Pancreas (tissue), 10 donors: ENCODE results near the gene ACAA1. TPM values are rescaled to one million over a fixed set of nuclear protein-coding genes. Genes with fewer than 3 reads are reported as not detected.
"Not testable (repeated sequence)": the region's sequence is repeated elsewhere in the genome, so short reads cannot be mapped to it uniquely, and the experiment has no call there.

Source experiments
- ATAC-seq, 4 donors: fragments of 200-7000 bp; cut with Tn5 transposase; one replicate each; pipeline versions ENCODE4 v1.8.0 to v1.9.1; 2020; ENCODE audit warnings: mild to moderate bottlenecking in 4 of 4, moderate library complexity in 4 of 4
- DNase-seq, 6 donors: peaks; one replicate each; pipeline ENCODE4 v3.0.0-alpha.2; 2020
- FAIRE-seq: peaks from 2 replicates; lab custom pipeline; 2012; peaks lifted over from hg19 to GRCh38; lab: Jason Lieb, UNC
- H3K27ac ChIP-seq, 4 donors: fragments of 200-600 bp; sonication (generic); 1 replicate in 3 of 4; 2 replicates in 1 of 4; pipeline versions ENCODE4 v1.5.0 to v1.8.0; 2020
- H3K27me3 ChIP-seq, 4 donors: fragments of 200-600 bp; one replicate each; pipeline ENCODE4 v1.8.0; 2021
- H3K36me3 ChIP-seq, 3 donors: fragments of 200-600 bp; sonication (generic) in 1 of 3; one replicate each; pipeline versions ENCODE4 v1.5.0 to v1.8.0; 2020 to 2021
- H3K4me1 ChIP-seq, 3 donors: fragments of 200-600 bp; one replicate each; pipeline ENCODE4 v1.8.0; 2021
- H3K4me3 ChIP-seq, 4 donors: fragments of 200-600 bp; sonication (generic) in 2 of 4; one replicate each; pipeline versions ENCODE4 v1.5.0 to v1.8.0; 2020 to 2021
- H3K9me3 ChIP-seq, 4 donors: fragments of 200-600 bp; one replicate each; pipeline ENCODE4 v1.8.0; 2021
- CTCF ChIP-seq, 4 donors: fragments of 200-600 bp; sonication (generic) in 3 of 4; IDR thresholded peaks; one replicate each; pipeline versions ENCODE4 v1.5.0 to v1.8.0; 2021; ENCODE audit warnings: antibody characterized with exemption in 4 of 4
- WGBS, 2 donors: extraction: QIAGEN DNeasy Blood & Tissue Kit; methylation state at CpG; one replicate each; pipeline ENCODE4 v1.1.7; 2013; 5-methylcytosine and 5-hydroxymethylcytosine counted together
- intact Hi-C, 3 donors: fragments of 100-400 bp; cut with DNase I; formaldehyde crosslinking; loops; one replicate each; pipeline versions ENCODE4 v1.11.1 to v1.14.2; 2022
- polyA plus RNA-seq, 2 donors: library from polyadenylated mRNA; stranded (reverse); fragments of 200-250 nt; gene quantifications; one replicate each; pipeline ENCODE4 v1.2.3, GENCODE V29; 2013
- total RNA-seq, 6 donors: library from RNA; stranded (reverse); fragmentation: NEBNext Ultra II Directional in 4 of 6; extraction: Animal tissue kit (Norgen Biotek cat#: 25700) in 4 of 6; gene quantifications; one replicate each; pipeline versions ENCODE4 v1.2.1 to v1.2.4, GENCODE V29; 2021 to 2023
- donor health status: healthy with polysubstance abuse.
- donor health status: DM: no; HTN: no; CAD: no; lungs with moderate emphysema.
- donor health status: DM: no; HTN: no; CAD: no.
- donor health status: control.
- donor health status: control.
- donor health status: Bipolar disorder and iron deficiency.
- donor health status: DM: yes; HTN: yes; CAD: no.
- donor health status: DM: no; HTN: no; CAD: no.
- donor health status: DM: no; HTN: no; CAD: no.
- donor health status: DM: yes; HTN: yes; CAD: no.

ACAA1 gene
- total and polyA plus RNA-seq, 8 donors: 44.2 to 110 (median 59.3) TPM

DNA sequence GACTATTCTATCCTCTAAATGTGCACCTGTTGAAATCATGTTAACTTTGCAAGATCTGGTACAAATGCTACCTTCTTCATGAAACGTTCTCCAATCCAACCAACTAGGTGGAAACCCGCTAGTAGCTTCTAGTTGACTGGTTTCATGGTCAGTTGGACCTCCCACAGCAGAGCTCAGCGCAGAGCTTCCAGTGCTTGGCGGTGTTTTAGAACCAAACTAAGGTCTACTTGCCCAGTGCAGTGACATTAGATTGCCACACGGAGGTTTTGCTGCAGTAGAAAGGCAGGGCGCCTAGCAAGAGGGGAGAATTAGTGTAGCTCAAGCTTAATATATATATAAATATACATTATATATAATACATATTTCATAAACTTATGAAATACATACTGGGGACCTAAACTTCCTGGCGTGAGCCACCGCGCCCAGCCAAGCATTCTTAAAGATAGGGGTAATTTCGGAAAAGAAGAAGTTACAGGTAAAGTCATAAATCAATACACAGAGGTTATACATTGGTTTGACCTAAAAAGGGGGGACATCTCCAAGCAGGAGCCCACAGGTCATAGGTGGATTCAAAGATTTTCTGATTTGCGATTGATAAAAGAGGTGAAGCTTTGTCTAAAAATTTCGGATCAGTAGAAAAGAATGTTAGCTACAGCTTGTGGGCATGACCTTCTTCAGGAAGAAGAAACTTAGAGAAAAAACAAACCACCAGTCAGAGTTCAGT, 26.4 kb upstream of the ACAA1 start:
- intact Hi-C loops: no loop called here
- Histone ChIP-seq H3K9me3 (no peaks in the 10 kb centered on the region), H3K27ac (peak overlapping the region in 1 of 4 donors; percentile 98), H3K4me1 (peaks cover 0 to 13% (median 10%) of the 10 kb centered on the region in 3 donors), H3K4me3 (no peak overlapping the region), H3K36me3 (no peaks in the 10 kb centered on the region), H3K27me3 (no peaks in the 10 kb centered on the region)
- DNase-seq: no peak
- TF ChIP-seq CTCF (IDR thresholded peaks at IDR 0.05): no peak
- no peak for FAIRE-seq
- no peak for ATAC-seq
- WGBS, 2 donors: 89 to 92% methylated on average over 12 of the region's 12 CpGs

- H3K4me3 ChIP-seq, DNase-seq, H3K4me1 ChIP-seq, H3K27me3 ChIP-seq, ATAC-seq, H3K27ac ChIP-seq, H3K9me3 ChIP-seq, FAIRE-seq, H3K36me3 ChIP-seq, intact Hi-C loops: not testable (repeated sequence)
- WGBS, 2 donors: 85 to 94% methylated on average over 11 of the region's 11 CpGs
Measured at GRCh38 chr3:38160704-38161103, 23.8 kb upstream of the ACAA1 start.

DNA sequence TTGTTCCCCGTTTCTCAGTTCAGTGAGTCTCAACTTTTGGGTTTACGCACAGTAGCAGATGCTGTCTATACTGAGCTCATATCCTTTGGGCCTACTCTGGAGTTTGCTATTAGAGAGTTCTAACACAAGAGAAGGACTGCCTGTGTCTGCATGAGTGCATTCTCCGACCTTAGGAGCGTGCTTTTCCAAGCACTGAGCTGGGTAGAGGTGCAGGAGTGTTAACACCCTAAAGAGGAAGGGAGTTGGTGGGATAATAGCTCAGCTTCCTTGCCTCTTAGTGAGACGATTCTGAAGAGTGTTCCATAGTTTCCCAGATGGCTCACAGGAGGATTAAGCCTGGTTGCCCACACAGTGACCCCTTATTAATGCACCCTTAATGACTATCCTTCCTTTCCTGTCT, 21.5 kb upstream of the ACAA1 start:
- H3K27ac ChIP-seq: no peak overlapping the region
- no peak for FAIRE-seq
- no peak overlapping the region for H3K4me3 ChIP-seq
- H3K4me1 ChIP-seq: no peaks in the 10 kb centered on the region
- H3K9me3 ChIP-seq: no peaks in the 10 kb centered on the region
- H3K27me3 ChIP-seq: no peaks in the 10 kb centered on the region
- no peak for TF ChIP-seq CTCF (IDR thresholded peaks at IDR 0.05)
- DNase-seq: no peak
- no peaks in the 10 kb centered on the region for H3K36me3 ChIP-seq
- 69 to 78% methylated on average over 5 of the region's 5 CpGs for WGBS, 2 donors
- intact Hi-C loops: no loop called here
- ATAC-seq: no peak

DNA sequence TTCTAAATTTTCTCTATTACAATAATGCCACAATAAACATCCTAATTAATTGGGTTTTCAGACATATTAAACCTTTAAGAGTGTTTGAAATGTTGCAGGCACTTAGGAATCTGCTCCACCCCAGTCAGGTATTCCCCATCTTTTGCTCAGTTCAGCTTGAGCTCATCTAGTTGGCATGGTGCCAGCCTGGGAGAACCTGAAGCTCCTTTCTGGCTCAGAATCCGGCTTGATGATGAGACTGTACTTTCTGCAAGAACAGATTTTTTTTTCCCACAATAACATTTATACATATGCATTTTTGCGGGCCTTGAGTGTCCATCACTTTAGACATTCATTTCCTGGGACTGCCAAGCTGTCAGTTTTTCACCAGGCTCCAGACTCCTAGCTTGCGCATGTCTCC, 20.7 kb upstream of the ACAA1 start:
- no peaks in the 10 kb centered on the region for H3K4me1 ChIP-seq
- DNase-seq (no peak), FAIRE-seq (no peak), ATAC-seq (no peak)
- H3K36me3 ChIP-seq: no peaks in the 10 kb centered on the region
- TF ChIP-seq CTCF (IDR thresholded peaks at IDR 0.05): no peak
- H3K27ac ChIP-seq: no peak overlapping the region
- WGBS, 2 donors: 81 to 83% methylated on average over 3 of the region's 3 CpGs
- intact Hi-C loops: no loop called here
- H3K4me3 ChIP-seq: no peak overlapping the region
- H3K9me3 ChIP-seq: no peaks in the 10 kb centered on the region
- no peaks in the 10 kb centered on the region for H3K27me3 ChIP-seq

DNA sequence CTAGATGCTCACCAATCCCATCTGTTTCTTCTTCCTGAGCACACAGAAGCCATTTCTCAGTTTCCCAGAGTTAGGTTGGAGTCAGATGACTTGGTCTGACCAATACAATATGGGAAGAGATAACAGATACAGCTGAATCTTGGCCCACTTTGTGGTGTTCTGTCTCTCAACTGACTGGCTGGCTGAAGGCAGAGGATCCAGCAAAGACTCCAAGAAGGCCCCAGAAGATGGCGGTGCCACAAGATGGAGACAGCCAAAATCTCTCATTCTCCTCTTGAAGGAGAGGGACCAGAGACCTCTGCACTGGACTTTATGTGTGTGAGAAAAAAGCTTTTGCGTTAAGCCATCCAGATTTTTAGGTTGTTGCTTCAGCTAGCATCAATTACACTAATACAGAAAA, 20.2 kb upstream of the ACAA1 start:
- DNase-seq (no peak), ATAC-seq (no peak), FAIRE-seq (no peak)
- Histone ChIP-seq H3K36me3 (no peaks in the 10 kb centered on the region), H3K27me3 (no peaks in the 10 kb centered on the region), H3K4me1 (no peaks in the 10 kb centered on the region), H3K27ac (no peak overlapping the region), H3K4me3 (no peak overlapping the region), H3K9me3 (no peaks in the 10 kb centered on the region)
- intact Hi-C loops: no loop called here
- TF ChIP-seq CTCF (IDR thresholded peaks at IDR 0.05): no peak
- 92 to 98% methylated on average over 2 of the region's 2 CpGs for WGBS, 2 donors
